GM18502 (cell line): Measurements from ENCODE around the gene PDZD2.
A peak's percentile ranks its signal among the peaks of the same experiment; 100 is the strongest.
"Not testable (repeated sequence)": the region's sequence is repeated elsewhere in the genome, so short reads cannot be mapped to it uniquely, and the experiment has no call there.

ENCODE experiments used
- ATAC-seq: cut with Tn5 transposase; IDR thresholded peaks from one replicate; pipeline ENCODE4 v1.9.1; 2021; ENCODE audit warnings: mild to moderate bottlenecking; ENCODE audit not compliant: unreplicated experiment, poor library complexity

Gene PDZD2

DNA sequence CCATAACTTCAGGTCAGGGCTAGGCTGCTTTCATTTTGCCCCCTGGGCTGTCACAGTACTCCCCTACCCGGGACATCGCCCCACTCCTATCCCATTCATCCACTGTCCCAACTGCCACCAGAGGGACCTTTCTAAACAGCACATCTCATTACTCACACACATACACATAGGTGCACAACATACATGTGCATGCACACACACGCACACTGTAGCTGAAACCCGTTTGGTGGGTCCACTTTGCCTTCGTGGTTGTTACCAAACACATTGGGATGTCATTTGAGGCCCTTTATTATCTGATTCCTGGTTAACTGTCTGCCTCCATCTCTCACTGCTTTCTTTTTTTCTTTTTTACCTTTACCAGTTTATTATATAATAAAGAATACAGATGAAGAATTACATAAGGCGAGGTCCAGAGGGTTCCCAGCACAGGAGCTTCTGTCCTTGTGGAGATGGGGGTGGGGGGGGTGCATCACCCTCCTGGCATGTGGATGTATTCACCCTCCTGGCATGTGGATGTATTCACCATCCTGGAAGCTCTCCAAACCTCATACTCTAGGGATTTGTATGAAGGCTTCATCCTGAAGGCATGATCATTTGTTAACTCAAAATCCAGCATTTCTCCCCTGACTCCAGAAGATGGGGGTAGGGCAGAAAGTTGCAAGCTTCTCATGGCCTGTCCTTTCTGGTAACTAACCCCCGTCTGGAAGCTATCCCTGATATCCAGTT, 349.2 kb downstream of the PDZD2 start:
- ATAC-seq: no peak

DNA sequence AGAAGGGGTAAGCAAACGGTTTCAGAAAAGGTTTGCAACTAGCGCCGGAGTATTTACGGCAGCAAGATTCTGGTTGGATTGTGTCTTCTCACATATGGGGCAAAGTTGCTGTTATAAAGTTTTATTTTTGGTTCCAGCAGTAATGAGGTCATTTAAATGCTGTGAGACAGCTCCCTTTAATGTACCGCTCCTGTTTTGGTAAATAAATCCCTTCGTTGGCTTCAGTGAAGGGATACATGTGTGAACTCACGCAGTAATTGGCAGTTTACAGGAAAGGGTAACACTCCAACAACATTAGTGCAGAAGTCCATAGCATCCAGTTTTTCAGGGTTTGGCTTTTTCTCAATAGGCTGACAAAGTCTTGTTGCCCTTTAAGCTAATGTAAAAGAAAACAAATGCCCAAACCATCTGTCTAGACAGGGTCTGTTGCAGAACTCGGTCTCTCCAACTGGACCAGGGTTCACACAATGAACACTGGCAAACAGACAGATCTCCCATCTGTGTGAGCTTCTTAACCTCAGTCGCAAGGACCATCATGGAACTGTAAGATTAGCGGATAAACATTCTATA, 351.2 kb downstream of the PDZD2 start:
- no peak for ATAC-seq

DNA sequence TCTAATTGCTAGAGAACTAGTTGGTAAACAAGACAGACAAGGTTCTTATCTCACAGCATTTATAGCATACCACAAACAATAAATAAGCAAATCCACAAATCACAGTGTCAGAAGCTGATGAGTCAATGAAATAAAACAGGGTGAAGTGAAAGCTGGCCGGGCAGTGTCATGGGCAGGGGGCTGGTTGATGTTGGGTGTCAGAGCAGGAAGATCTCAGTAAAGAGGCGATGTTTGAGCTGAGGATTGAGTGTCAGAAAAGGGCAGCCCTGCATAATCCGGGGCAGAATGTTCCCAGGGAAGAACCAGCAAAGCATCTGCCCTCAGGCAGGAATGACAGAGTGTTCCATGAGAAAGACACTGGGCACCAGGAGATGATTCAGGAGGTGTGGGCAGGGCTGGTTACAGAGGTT, 351.8 kb downstream of the PDZD2 start:
- ATAC-seq: no peak

DNA sequence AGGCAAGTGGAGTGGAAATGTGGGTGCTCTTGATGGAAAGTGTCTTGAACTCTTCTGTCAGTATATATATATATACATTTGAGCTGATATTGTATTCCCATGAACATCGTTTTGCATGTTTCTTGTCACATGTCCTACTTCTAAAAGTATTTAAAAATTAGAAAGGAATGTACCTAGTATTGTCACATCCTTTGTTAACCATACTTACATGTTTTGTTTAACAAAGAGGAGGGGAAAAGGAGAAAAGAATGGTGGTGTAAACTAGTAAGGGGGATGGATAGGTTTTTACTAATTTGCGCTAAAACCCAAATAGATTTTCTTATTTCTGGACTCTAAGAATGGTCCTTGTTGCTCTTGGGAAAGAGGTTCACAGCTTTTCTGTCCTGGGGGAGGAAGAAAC, 353.4 kb downstream of the PDZD2 start:
- no peak for ATAC-seq

DNA sequence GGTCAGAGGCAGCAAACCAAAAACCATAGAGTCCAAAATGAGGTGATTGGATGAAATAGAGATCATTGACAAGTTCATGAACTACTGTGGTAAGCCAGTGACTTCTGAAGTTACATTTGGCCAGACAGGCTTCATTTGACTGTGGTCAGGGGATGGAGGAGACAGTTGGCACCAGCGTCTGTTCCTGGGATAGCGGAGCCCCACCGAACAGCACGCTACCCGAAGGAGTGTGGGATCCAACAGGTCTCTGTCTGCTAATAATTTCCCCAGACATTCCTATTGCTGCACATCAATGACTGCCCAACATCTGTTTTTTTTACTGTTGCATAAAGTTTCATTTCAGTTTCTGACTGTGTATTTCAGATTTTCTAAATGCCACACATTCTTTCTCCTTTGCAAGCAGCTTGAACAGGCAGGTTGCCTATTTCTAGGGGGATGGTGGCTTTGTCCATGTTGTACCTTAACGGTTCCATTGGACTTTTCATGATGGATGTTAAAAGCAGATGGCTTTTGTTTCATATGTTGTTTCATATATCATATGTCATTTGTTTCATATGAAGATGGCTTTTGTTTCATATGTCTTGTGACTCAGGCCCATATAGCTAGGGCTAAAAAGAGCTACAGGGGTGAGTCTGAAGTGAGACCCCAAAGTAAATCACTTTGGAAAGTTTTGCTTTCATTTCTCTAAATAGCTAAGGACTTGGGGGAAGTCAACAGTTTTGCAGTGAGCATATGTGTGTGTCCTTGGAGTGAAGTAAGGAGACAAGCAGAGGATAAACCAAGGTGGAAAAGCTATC, 354.4 kb downstream of the PDZD2 start:
- ATAC-seq: no peak

DNA sequence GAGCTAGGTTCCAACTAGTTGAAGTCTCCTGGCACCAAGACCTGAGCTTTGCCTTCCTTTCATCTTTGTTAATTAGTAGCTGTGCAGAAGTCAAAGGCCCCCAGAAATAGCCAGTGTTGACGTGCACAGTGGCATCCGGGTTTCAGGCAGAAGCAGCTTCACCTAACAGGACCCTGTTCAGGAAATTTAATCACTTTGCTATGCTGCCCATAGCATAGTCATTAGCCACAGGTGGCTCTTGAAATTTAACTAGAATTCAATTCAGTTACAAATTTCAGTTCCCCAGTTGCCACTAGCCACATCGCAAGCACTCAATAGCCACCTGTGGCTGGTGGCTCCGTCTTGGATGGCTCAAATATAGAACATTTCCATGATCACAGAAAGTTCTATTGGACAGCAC, 356.1 kb downstream of the PDZD2 start:
- ATAC-seq: peak; percentile 66

DNA sequence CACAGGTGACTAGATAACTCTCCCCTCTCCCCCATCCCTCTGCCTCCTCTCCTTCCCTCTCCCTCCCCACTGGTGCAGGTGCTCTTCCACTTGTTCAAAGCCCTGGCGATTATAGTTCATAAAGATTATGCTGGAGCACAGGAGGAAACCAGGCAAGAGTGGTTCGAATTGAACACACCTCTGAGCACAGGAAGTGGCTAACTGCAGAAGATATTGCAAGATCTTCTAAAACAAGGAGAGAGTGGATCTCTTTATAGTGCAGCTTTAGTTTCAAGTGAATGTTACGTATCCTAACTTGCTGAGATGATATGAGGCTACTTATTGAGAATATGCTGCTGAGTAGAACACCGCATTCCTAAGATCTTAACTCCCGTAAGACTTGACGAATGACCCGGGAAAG, 356.8 kb downstream of the PDZD2 start:
- no peak for ATAC-seq

DNA sequence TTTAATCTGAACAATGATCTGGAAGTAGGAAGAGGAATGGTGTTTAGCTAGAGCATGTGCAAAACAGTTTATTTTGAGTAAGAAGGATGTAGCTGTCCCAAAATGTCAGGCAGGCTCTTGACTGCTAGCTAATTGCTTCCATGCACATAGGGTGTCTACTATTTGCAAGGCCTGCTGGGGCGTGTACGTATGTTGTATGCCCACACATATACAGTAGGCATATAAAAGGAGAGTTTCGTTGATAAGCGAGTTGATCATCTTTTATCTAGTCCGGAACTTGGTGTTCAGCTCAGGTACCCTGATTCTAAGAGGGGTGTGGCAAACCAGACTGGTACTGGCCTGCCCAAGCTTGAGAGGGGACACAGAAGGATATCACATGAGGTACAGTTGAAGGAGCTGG, 358.0 kb downstream of the PDZD2 start:
- ATAC-seq: no peak

DNA sequence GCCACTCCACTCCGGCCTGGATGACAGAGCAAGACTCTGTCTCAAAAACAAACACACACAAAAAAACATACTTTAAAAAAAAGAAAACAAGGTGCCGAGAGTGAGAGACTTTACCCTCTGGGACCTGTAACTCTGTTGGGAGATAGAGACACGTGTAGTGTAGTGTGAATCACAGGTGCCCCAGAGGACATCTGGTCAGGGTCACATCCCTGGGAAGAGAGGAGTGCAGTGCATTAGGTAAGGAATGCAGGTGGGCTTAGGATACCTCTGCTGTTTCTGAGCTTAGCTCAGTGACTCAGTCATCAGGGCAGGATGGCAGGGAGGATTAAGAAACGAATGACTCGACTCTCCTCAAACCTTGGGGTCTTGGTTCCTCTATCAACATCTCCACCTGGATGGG, 360.5 kb downstream of the PDZD2 start:
- ATAC-seq: no peak

DNA sequence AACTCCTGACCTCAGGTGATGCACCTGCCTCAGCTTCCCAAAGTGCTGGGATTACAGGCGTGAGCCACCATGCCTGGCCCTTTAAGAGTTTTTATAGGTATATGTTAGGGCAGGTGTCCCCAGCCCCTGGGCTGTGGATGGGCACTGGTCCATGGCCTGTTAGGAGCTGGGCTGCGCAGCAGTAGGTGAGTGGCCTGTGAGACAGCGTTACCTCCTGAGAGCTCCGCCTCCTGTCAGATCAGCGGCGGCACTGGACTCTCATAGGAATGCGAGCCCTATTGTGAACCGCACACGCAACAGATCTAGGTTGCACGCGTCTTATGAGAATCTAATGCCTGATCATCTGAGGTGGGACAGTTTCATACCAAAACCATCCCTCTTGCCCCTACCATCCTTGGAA, 361.8 kb downstream of the PDZD2 start:
- no peak for ATAC-seq

DNA sequence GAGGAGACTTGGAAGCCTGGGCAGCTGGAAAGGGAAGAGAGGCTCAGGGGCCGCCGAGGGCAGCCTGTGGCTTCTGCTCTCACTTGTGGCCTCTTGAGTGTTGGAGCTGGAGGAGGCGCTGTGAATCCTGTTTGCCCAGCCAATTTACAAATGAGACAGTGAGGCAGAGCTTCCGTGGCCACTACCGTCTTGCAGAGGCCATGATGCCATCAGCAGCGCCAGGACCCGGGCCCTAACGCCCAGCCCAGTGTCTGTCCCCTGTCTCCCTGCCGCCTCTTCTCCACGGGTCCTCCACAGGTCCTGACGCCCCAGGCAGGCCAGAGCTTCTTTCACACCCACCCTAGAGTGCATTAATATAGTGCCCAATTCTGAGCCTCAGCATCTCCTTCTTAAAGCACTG, 362.4 kb downstream of the PDZD2 start:
- ATAC-seq: no peak

DNA sequence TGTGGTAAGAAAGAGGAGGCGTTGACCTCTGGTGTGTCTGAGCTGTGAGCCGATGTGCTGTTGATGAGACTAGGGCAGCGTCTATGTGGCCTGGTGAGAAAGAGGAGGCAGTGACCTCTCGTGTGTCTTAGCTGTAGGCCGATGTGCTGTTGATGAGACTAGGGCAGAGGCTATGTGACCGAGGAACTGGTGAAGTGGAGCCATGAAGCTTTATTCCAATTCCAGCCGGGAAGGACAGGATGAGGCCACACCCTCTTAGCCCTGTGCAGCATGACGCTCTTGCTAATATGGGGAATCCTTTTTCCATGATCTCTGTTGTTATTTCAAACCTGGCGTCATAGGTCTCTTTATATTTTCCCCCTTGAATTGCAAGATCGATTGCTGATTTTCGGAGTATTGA, 362.8 kb downstream of the PDZD2 start:
- no peak for ATAC-seq

DNA sequence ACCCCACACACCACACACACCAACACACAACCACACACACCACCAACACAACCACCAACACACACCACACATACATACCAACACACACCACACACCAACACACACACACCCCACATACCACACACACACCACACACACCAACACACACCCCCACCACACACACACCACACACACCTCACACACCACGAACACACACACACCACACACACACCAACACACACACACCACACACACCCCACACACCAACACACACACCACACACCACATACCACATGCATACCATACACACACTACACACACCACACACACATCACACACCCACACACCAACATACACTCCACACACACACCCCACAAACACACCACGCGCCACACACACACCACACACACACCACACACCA, 363.8 kb downstream of the PDZD2 start:
- ATAC-seq: no peak

DNA sequence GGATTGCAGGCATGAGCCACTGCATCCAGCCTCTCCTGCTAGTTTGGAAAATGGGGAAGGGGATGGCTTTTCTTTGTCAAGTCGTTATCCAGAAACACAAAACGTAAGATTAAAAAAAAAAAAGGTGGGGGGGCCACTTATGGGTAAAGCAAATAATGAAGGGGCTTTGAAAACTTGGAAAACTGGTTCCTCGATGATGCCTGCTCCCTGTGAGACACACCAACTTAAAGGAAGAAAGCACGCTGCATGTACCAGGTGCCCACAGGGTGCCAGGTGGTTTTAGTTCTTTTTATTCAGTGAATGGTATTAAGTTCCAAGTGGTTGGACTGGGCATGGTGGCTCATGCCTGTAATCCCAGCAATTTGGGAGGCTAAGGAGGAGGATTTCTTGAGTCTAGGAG, 365.1 kb downstream of the PDZD2 start:
- no peak for ATAC-seq

DNA sequence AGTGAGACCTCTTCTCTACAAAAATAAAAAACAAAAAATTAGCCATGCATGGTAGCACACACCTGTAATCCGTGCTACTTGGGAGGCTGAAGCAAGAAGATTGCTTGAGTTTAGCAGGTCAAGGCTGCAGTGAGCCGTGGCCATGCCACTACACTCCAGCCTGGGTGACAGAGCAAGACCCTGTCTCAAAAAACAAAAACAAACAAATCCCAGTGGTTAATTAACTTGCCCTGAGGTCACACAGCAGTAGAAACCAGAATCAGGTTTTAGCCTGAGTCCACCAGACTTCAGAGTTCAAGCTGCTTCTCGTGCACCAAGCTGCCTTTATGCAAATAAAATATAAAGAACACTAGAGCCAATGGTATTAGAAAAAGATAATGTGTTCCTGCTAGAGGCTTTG, 365.5 kb downstream of the PDZD2 start:
- ATAC-seq: no peak

DNA sequence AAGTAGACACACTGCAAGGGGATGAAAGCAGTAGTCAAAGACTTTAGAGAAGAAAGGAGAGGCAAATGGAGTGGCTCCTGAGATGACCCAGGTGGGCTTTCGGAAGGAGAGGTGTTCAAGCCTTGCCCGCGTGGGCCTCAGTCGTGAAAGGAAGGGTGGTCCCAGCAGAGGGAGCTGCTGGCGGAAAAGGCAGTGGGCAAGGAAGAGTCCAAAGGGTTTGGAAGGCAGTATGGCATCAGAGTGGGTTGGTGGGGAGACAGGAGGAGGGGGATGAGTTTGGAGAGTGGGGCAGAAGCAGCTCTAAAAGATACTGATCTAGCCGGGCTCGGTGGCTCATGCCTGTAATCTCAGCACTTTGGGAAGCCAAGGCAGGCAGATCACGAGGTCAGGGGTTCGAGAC, 369.8 kb downstream of the PDZD2 start:
- ATAC-seq: no peak

DNA sequence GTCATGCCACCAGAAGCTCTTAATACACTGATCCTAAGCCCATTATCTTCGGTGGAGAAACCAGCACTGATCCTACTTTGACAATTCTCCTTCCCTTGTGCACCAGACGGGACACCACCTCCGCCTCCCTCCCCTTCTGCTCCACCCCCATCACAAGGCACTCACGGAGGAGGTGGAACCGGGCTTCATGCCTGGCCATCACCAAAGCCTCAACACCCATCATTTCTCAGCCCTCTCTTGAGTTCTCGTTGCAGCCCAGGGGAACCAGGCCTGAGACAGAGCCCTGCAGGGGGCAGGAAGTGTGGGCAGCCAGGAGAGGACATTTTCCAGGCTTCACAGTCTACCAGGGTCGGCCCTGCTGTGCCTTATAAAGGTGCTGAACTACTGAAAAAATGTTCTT, 374.7 kb downstream of the PDZD2 start:
- no peak for ATAC-seq

DNA sequence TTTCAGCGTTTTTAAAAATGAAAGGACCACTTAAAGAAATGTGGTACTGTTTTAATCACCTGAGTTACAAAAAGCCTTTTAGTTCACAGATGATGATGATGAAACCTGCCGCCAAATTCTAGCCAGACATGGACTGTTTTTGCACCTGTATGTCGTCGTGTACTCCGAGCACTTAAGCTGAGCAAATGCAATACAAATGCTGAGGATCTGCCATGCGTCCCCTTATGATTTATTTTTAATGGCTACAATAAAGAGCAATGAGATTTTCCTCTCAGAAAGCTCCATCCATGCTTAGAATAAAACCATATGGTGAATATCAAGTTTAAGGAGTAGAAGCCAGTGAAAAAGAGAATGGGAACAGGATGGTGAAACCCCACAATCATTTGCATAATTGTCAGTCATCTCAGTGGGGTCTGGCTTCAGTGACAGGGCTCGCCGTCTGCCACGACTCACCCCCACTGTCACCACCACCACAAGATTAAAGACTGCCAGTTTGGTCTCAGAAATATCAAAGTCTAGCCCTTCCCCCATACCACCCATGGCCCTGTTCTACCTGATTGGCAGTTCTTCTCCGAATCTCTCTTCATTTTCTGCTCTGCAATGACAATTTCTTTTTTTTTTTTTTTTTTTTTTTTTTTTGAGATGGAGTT, 375.3 kb downstream of the PDZD2 start:
- ATAC-seq: peak; percentile 48

DNA sequence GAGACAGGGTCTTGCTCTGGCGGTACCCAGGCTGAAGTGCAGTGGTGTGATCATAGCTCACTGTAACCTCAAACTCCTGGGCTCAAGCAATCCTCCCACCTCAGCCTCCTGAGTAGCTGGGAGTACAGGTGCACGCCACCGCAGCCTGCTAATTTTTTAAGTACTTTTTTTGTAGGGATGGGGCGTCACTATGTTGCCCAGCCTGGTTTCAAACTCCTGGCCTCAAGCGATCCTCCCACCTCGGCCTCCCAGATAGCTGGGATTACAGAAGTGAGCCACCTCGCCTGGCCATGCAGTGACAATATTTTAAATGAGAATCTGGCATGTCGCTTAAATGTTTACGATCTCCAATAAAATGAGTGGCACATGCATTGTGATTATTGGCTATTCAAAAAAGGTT, 376.3 kb downstream of the PDZD2 start:
- ATAC-seq: not testable (repeated sequence)

DNA sequence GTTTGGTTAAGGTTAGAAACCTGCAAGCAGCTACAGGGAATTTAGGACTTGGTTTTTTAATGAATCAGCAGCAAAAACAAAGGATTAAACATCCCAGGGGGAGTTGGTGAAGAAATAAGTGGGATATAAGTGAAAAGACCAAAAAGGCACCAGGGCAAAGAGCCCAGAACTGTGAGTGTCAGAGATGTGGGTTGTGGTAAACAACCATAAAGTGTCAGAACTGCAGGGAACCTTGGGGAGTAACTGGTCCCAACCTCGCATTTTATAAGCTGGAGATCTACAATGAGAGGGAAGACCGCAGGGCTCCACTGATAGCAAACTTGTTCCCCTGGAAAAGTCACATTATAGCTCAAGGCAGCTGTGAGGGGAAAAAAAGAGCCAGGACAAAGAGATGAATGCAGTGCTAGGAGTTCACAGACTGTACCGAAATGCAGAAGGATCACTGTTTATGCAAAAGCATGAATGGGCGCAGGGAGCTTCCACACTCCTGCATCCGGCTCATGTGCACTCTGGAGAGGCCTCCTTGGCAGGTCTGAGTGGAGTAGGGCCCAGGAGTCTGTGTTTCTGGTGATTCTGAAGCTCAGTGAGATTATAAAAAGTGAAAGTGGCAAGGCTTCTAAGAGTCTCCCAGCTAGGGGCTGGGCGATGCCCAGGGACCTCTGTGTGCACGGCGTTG, 378.9 kb downstream of the PDZD2 start:
- ATAC-seq: no peak
